ENCODE data around the gene GCH1.
"Not testable (repeated sequence)": the region's sequence is repeated elsewhere in the genome, so short reads cannot be mapped to it uniquely, and the experiment has no call there.

GCH1 gene, protein sequence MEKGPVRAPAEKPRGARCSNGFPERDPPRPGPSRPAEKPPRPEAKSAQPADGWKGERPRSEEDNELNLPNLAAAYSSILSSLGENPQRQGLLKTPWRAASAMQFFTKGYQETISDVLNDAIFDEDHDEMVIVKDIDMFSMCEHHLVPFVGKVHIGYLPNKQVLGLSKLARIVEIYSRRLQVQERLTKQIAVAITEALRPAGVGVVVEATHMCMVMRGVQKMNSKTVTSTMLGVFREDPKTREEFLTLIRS

DNA sequence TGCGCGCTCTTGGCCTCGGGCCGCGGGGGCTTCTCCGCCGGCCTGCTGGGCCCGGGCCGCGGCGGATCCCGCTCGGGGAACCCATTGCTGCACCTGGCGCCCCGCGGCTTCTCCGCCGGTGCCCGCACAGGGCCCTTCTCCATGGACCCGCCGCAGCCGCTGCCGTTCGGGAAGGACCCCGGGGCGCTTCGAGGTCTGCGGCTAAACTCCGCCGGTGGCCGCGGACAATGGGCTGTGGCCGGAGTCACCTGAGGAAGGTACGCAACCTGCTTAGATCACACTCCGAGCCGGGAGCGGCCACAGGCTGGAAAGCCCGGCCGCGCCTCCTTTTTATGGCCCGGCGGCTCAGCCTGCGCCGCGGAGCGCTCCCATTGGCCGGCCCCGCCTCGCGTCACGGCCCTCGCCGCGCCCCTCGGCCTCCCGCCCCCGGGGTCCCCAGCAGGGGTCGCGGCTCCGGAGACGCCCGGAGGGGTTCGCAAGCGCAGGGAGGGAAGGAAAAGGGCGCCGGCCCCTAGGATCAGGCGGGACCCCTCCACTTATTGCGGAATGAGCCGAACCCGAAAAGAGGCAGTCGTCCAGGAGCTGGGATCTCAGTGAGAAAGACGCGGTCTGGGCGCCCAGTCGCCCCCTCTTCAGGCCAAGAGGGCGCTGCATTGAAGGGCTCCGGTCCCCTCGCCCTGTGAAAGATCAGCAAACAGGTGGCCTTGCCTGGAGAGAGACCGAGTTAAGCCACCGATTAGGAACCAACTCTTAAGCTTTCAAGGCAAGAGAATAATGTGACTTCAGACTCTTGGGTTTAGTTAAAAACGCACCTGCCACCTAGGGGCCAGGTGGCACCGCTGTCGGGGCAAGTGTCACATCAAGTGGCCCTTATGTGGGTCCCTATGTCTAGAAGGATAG is at the start of gene GCH1:
TSS of gene GCH1 (minus strand) at position 306 of the 900 bp plus-strand sequence. CDS start at position 143, 163 bp downstream.
- FAIRE-seq = no peak

DNA sequence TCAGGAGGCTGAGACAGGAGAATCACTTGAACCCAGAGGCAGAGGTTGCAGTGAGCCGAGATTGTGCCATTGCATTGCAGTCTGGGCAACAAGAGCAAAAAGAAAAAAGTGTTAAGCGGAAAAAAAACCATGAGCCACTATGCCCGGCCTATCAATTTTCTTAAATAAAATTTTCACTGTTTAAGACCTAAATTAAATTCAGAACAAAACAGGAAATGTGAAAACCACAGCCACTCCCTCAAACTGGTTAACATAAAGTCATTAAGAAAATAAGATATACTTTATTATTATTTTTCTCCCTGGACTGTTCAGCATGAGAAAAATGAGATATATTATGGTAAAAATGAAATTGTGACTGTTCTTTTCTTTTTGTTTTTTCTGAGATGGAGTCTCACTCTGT is 44.6 kb upstream of the GCH1 start:
- FAIRE-seq = no peak

DNA sequence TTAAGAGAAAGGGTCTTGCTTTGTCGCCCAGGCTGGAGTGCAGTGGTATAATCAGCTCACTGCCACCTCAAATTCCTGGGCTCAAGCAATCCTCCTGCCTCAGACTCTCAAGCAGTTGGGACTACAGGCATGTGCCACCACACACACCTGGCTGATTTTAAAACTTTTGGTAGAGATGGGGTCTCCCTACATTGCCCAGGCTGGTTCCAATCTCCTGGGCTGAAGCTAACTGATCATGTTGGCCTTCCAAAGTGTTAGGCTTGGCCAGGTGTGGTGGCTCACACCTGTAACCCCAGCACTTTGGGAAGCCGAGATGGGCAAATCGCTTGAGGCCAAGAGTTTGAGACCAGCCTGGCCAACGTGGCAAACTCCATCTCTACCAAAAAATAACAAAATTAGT is 43.9 kb upstream of the GCH1 start:
- no peak for FAIRE-seq

DNA sequence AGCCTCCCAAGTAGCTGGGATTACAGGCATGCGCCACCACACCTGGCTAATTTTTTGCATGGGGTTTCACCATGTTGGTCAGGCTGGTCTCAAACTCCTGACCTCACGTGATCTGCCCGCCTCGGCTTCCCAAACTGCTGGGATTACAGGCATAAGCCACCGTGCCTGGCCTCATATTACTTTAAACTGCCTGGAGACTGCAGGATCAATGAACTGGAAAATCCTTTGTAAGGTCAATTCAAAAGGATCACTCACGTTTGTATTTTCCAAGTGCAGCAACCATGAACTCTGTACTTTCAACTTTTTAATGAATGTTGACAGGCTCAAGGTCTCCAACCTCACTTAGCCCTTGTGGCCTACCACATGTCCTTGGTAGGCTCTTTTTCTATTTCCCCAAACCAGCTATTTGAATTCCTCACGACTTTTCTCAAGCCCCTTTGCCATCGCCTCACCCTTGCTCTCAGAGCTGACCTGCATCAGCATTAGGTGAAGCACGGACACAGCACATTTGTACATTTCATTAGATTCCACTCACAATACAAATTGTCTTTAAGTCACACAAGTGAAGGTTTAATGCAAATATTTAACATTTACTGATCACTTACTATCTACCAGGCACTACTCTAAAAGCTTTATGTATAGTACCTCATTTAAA is 42.2 kb upstream of the GCH1 start:
- no peak for FAIRE-seq

DNA sequence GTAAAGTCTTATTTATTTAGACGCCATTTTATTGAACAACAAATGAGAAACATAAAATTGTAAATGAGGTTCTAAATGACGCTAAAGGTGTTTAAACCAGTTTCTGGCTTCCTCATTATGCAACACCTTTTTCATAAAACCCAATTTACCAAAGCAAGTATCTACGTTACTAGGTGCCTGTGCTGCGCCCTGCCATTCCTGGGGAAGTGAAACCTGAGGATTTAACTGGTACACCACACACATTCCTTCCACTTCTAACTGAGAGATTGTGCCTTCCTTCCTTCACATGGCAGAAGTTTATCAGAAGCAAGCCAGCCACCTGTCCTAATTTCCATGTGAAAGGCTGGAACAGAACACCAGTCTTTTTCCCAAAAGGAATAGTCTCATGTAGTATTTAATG is 40.3 kb upstream of the GCH1 start:
- FAIRE-seq = no peak

DNA sequence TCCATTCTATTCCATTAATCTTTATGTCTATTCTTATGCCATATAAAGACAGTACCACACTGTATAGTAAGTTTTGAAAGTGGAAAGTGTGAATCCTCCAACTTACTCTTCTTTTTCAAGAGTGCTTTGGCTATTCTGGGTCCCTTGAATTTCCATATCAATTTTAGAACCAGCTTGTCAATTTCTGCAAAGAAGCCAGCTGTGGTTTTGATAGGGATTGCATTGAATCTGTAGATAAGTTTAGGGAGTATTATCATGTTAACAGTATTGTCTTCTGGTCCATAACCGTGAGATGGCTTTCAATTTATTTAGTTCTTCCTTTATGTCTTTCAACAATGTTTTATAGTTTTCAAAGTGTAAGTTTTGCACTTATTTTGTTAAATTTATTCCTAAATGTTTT is 34.2 kb upstream of the GCH1 start:
- no peak for FAIRE-seq

DNA sequence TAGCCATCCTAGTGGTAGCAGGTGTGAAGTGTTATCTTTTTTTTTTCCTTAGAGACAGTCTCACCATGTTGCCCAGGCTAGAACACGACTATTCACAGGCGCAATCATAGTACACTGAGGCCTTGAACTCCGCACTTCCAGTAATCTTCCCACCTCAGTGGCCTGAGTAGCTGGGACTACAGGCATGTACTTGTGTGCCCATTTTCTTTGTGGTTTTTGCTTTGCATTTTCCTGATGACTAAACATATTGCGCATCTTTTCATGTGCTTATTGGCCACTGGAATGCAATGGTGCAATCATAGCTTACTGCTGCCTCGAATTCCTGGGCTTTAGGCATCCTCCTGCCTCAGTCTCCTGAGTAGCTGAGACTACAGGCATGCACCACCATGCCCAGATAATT is 33.3 kb upstream of the GCH1 start:
- no peak for FAIRE-seq

DNA sequence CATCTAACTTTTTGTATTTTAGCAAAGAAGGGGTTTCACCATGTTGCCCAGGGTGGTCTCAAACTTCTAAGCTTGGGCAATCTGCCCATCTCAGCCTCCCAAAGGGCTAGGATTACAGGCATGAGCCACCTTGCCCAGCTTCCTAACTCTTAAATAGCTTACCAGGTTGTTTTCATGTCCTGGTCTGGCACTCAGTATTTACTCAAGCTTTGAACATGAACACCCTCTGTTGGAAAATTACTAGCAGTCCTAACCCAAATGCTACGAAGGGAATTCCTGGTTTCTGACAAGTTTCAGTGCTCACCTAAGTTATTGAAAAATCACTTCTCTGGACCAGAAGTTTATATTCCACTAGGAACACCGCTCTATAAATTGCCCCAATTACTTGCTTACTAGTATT is 32.5 kb upstream of the GCH1 start:
- FAIRE-seq = no peak

DNA sequence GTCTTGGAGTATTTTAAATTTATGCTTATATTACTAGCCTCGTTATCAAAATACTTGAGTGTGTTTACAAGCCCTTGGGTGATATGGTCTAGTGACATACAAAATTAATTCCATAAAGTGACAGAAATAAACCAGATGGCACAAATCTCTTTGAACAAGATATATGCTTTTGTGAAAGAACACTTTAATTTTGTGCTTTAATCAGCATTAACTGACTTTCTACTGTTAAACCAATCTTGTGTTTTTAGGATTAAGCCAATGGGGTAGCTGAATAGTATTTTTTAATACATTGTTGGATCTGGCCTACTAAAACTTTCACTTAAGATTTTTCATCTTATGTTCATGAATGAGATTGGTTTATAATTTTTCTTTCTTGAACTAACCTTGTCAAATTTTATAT is 30.4 kb upstream of the GCH1 start:
- FAIRE-seq = no peak

DNA sequence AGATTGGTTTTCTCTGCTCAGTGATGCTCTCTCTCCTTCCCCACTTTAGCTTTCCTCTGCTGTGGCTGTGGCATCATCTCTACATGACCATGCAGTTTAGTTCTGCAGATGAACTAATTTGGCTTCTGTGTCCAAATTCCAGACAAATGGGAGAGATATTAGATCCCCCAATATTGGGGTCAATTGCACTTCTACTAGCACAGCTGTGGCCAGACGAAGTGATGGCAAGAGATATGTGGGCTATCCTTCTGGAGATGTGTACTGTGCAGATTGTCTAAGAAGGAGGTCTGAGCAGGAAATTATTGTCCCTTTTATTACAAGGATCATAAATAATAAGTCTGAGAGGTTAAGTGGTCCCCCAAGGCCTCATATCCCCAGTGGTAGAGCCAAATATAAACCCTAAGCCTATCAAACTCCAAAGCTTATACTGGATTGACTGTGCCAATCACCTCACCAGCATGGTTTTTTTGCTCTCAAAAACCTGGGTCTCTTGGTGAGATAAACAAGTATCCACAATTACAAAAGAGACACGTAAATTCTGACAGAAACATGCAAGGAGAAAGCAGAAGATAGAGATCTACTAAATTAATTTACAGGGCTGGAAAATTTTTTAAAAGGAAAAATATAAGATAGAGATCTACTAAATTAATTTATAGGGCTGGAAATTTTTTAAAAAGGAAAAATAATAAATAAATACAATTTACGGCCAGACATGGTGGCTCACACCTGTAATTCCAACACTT is 29.1 kb upstream of the GCH1 start:
- FAIRE-seq = no peak

DNA sequence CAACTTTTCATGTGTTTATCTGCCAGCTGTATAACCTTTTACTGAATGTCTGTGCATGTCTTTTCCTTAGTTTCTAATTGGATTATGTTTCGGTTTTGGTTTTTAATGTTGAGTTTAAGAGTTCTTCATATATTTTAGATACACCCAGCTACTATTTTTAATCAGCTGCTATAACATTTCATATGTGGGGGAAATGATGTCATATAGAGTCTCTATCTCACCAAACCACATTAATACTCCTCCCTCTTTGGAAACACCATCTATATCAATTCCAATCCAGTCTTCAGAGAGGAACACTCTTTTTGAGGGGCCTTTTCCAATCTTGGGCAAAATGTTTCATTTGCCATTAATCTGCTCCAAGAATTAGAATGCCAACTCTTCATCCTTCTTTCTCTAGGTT is 28.5 kb upstream of the GCH1 start:
- no peak for FAIRE-seq

DNA sequence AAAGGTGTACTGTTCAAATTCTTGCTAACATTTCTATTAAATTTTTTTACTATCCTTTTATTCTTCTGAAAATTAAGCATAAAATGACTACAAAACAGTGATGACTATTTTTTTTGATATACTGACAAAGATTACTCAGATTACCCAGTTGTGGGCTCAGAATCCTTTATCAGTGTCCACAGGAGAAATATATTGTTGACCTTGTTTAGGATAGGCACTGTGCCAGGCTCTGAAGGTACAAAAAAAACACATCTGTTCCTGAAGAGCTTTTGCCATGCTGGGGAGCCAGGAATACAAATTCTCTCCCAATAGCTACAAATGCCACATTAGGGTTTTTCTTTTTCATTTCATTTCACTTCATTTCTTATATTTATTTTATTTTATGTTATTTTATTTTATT is 26.9 kb upstream of the GCH1 start:
- FAIRE-seq = no peak

DNA sequence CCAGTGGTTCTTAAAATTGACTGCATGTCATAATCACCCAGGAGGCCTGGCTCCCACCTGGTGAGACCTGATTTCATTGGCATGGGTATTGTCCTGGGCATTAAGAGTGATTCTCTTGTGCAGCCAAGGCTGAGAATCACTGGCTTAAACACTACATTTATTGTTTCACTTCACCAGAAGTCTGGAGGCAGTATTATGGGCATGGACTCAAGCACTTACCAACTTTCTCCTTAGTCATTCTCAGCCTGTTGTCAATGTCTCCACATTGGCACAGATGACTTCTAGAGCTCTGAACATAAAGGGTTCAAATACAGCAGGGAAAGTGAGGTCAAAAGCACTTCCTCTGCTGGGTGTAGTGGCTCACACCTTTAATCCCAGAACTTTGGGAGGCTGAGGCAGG is 25.6 kb upstream of the GCH1 start:
- no peak for FAIRE-seq

DNA sequence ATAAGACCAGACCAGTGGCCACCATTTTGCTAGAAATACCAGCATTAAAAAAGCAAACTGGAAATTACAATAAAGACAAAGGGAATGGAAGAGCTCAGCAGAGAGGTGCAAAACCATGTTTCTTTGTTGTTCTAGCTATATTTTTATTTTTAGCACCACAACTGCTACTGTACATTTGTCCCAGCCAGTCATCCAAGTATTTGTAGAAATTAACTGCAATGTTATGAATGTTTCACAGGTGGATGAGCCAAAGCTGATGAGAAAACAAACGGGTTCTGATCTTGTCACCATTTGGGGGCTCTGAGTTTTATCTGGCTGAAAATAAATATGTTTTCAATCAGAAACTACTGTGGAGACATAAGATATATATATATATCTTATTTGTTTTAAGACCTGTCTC is 24.9 kb upstream of the GCH1 start:
- no peak for FAIRE-seq

DNA sequence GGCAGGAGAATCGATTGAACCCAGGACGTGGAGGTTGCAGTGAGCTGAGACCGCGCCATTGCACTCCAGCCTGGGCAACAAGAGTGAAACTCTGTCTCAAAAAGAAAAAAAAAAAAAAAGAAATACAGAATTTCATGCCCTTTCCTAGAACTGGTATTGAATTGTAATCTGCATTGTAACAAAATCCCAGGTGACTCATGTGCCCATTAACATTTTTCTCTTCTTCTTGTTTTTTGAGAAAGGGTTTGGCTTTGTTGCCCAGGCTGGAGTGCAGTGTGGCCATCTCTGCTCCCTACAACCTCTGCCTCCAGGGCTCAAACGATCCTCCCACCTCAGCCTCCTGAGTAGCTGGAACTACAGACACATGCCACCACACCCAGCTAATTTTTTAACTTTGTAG is 23.9 kb upstream of the GCH1 start:
- FAIRE-seq = not testable (repeated sequence)

DNA sequence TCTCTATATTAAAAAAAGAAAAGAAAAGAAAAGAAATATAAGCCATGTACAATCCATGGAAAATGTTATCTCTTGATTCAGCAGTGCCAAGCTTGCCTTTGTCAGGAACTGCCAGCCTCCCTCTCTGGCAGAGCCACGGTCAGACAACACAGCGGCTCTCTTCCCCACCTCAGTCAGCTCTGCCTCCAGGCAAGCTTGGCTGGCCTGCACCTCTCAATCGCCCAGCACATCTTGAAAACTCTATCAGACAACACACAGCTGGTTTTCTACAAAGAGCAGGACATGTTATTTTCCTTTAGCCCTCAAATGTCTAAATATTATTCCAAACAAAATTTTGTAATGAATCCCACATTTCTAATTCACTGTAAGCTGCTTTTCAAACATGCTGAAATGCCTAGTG is 20.0 kb upstream of the GCH1 start:
- FAIRE-seq = no peak

DNA sequence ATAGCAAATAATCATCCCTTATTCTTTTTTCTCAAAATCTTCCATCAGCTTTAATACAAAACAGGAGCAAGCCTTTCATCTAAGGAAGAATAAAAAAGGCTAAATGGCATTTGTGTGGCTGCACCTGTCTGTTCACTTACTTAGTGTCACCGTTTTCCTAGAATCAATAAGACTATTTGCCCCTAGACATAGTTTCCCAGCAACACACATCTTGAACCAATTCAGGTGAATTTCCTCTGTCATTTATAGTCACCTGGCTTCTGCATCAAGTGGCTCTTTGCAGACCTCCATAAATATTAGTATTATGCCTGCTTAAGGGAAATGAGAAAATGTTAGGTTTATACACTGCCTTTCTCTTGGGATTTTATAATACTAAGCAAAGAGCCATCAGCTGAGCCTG is 17.4 kb upstream of the GCH1 start:
- FAIRE-seq = no peak

DNA sequence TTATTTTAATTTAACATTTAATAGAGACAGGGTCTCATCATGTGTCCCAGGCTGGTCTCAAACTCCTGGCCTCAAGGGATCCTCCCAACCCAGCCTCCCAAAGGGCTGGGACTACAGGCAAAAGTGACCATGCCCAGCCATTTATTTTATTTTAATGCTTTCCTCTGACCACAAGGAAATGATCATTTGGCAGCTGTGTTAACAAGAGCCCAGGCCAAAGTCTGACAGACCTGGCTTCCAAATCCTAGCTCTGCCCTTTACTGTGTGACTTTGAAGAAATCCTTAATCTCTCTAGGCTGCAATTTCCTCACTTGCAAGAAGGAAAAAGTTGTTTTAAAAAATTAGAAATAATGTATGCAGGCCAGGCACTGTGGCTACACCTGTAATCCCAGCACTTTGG is 16.7 kb upstream of the GCH1 start:
- no peak for FAIRE-seq

DNA sequence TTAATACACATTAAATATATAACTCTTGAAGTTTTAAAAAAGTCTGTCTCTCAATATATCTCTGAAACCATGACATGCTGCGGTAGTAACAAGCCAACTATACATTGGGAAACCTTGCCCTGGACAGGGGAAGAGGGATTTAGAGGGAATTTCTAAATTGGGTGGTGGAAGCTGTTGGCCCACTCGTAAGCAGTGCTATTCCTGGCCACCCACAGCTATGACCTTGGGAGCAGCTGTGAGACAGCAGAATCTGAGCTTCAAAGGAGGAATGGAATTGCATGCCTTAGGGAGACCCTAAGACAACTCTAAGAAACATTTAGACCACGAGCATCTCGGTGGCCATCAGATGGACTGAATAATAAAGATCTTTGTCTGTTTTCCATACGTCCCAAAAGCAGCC is 15.8 kb upstream of the GCH1 start:
- FAIRE-seq = no peak

DNA sequence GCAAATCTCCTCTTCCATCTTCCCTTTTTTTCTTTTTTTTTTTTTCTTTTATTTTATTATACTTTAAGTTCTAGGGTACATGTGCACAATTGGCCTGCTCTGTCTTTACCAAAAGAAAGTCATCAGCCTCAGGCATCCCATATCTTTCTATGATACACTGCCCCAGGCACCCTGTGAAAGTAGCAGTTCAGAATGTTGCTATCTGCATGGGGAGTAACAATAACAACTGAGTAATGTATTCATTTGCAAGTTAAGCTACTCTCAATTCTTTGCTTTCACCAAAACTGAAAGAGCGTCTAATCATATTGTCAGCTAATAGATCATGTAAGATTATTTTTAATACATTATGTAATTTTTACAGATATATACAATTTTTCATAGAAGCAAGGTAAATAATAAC is 13.5 kb upstream of the GCH1 start:
- FAIRE-seq = no peak

DNA sequence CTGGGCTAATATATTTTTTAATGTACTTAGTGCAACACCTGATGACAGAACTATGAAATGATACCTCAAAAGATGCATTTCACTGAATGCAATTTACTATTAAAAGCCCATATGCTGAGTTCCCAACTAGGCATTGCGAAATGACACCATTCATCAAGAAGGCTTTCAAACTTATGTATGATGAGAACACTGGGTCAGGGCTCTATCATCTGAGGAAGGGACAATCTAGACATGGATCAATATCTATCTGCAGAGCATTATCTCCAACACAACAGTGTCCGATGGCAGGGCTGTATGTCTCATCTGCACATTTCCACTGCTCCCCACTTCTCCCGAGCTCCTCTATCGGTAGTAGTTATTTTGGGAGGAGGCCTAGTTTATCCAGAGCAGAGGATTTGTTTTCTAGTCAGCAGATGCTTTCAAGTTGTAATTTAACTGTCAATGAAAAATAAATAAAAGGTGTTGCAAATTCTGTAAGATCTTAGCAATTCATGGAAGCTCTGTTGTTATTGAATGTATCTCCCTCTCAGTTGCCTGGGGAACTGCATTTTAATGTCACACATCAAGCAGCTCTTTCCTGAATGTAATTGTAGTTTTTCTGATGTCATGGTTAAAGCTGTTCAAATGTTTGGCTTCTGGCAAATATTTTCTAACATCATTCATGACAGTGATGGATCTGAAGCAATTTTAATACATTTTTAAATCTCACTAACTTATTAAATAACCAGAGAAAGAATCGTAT is 7.4 kb upstream of the GCH1 start:
- FAIRE-seq = no peak

DNA sequence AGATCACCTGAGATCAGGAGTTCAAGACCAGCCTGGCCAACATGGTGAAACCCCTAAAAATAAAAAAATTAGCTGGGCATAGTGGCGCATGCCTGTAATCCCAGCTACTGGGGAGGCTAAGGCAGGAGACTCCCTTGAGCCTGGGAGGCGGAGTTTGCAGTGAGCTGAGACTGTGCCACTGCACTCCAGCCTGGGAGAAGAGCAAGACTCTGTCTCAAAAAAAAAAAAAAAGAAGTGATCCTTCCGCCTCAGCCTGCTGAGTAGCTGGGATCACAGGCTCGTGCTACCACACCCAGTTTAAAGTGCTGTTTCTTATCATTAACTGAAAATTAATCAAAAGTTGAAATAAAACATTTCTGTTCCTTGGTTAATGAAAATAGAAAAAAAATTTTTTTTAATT is 6.3 kb upstream of the GCH1 start:
- not testable (repeated sequence) for FAIRE-seq

Data from endometrium (tissue), 2 donors.